Hepatocyte (in vitro differentiated cells): ENCODE measurements around the gene PHKG1. TPM values are rescaled to one million over a fixed set of nuclear protein-coding genes. Genes with fewer than 3 reads are reported as not detected.
"Not testable (repeated sequence)": the region's sequence is repeated elsewhere in the genome, so short reads cannot be mapped to it uniquely, and the experiment has no call there.

Experiments
- DNase-seq: peaks from one replicate; pipeline ENCODE4 v3.0.0-alpha.2; 2016; ENCODE audit warnings: low spot score
- H2AFZ ChIP-seq: fragments of 200-600 bp; sonication (generic); 2 replicates; pipeline ENCODE4 v1.6.0; 2016; ENCODE audit warnings: antibody characterized with exemption, mild to moderate bottlenecking
- H3K27ac ChIP-seq: fragments of 200-600 bp; sonication (generic); 2 replicates; pipeline ENCODE4 v1.5.1; 2016; ENCODE audit warnings: mild to moderate bottlenecking
- H3K27me3 ChIP-seq: fragments of 200-600 bp; sonication (generic); 2 replicates; pipeline ENCODE4 v1.6.1; 2016
- H3K36me3 ChIP-seq: fragments of 200-600 bp; sonication (generic); replicated peaks from 2 replicates; pipeline ENCODE4 v1.5.1; 2016; ENCODE audit warnings: low read depth; ENCODE audit not compliant: insufficient read depth
- H3K4me1 ChIP-seq: fragments of 200-600 bp; sonication (generic); 2 replicates; pipeline ENCODE4 v1.5.1; 2016; ENCODE audit warnings: mild to moderate bottlenecking, moderate library complexity; ENCODE audit not compliant: insufficient read depth
- H3K4me2 ChIP-seq: fragments of 200-600 bp; sonication (generic); 2 replicates; pipeline ENCODE4 v1.6.0; 2016
- H3K4me3 ChIP-seq: fragments of 200-600 bp; sonication (generic); 2 replicates; pipeline ENCODE4 v1.5.1; 2016; ENCODE audit warnings: mild to moderate bottlenecking
- H3K79me2 ChIP-seq: fragments of 200-600 bp; sonication (generic); 2 replicates; pipeline ENCODE4 v1.6.0; 2017; ENCODE audit warnings: mild to moderate bottlenecking
- H3K9me2 ChIP-seq: fragments of 200-600 bp; sonication (generic); replicated peaks from 2 replicates; pipeline ENCODE4 v1.6.0; 2017; ENCODE audit warnings: mild to moderate bottlenecking; ENCODE audit not compliant: insufficient read depth
- H3K9me3 ChIP-seq: fragments of 200-600 bp; sonication (generic); 2 replicates; pipeline ENCODE4 v1.5.1; 2016; ENCODE audit warnings: low read depth, mild to moderate bottlenecking
- H4K20me1 ChIP-seq: fragments of 200-600 bp; sonication (generic); 2 replicates; pipeline ENCODE4 v1.6.0; 2016; ENCODE audit warnings: mild to moderate bottlenecking; ENCODE audit not compliant: insufficient read depth, poor library complexity, severe bottlenecking
- EZH2 ChIP-seq: fragments of 200-600 bp; sonication (generic); IDR thresholded peaks from 2 replicates; pipeline ENCODE4 v1.6.1; 2016; ENCODE audit warnings: antibody characterized with exemption, mild to moderate bottlenecking, borderline replicate concordance
- EZH2phosphoT487 ChIP-seq: fragments of 200-600 bp; sonication (generic); IDR thresholded peaks from one replicate; pipeline ENCODE4 v1.6.1; 2018; ENCODE audit warnings: antibody characterized with exemption, mild to moderate bottlenecking, low read depth, moderate library complexity; ENCODE audit not compliant: unreplicated experiment, severe bottlenecking
- WGBS: methylation state at CpG from one replicate; pipeline ENCODE4 v1.1.6; 2016; ENCODE audit warnings: low lambda C conversion rate; ENCODE audit errors: missing lambda C conversion rate; 5-methylcytosine and 5-hydroxymethylcytosine counted together
- polyA plus RNA-seq: library from polyadenylated mRNA; unstranded; fragments of >200 nt; fragmentation: Nextera tagmentation; extraction: Ambion mirVana; gene quantifications from 2 replicates; pipeline ENCODE4 v1.2.1, GENCODE V29; 2016
- total RNA-seq: library from RNA; depleted of rRNA; stranded (reverse); fragments of >200 nt; gene quantifications from 2 replicates; pipeline ENCODE4 v1.2.3, GENCODE V29; 2014
- TF ChIP-seq, protein P1 (sequence below): fragments of 200-600 bp; sonication (generic); IDR thresholded peaks from 2 replicates; pipeline ENCODE4 v1.5.1; 2016; ENCODE audit warnings: antibody characterized with exemption, mild to moderate bottlenecking; ENCODE audit not compliant: poor library complexity

Gene PHKG1
- total and polyA plus RNA-seq, 2 experiments from 2014 or later: 0.13 TPM; not detected in 1

GRCh38 chr7:56099653-56100052 lies 6.9 kb upstream of the PHKG1 start:
- H3K9me2 ChIP-seq: no peaks in the 10 kb centered on the region
- H3K27ac ChIP-seq: no peak overlapping the region
- H3K4me2 ChIP-seq: no peak overlapping the region
- no peak overlapping the region for H2AFZ ChIP-seq
- no peaks in the 10 kb centered on the region for H3K27me3 ChIP-seq
- DNase-seq: no peak
- H3K79me2 ChIP-seq: no peaks in the 10 kb centered on the region
- no peaks in the 10 kb centered on the region for H3K36me3 ChIP-seq
- H3K4me1 ChIP-seq: no peaks in the 10 kb centered on the region
- 79% methylated on average over 3 of the region's 3 CpGs for WGBS
- TF ChIP-seq, protein P1, sequence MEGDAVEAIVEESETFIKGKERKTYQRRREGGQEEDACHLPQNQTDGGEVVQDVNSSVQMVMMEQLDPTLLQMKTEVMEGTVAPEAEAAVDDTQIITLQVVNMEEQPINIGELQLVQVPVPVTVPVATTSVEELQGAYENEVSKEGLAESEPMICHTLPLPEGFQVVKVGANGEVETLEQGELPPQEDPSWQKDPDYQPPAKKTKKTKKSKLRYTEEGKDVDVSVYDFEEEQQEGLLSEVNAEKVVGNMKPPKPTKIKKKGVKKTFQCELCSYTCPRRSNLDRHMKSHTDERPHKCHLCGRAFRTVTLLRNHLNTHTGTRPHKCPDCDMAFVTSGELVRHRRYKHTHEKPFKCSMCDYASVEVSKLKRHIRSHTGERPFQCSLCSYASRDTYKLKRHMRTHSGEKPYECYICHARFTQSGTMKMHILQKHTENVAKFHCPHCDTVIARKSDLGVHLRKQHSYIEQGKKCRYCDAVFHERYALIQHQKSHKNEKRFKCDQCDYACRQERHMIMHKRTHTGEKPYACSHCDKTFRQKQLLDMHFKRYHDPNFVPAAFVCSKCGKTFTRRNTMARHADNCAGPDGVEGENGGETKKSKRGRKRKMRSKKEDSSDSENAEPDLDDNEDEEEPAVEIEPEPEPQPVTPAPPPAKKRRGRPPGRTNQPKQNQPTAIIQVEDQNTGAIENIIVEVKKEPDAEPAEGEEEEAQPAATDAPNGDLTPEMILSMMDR: no peak
- TF ChIP-seq EZH2 (no peak), EZH2phosphoT487 (no peak)
- H3K9me3 ChIP-seq: no peaks in the 10 kb centered on the region
- H3K4me3 ChIP-seq: no peak overlapping the region
- H4K20me1 ChIP-seq: no peaks in the 10 kb centered on the region

- not testable (repeated sequence) for H3K9me2 ChIP-seq, H3K36me3 ChIP-seq, H3K4me1 ChIP-seq, H3K79me2 ChIP-seq, H3K27ac ChIP-seq, H4K20me1 ChIP-seq, H3K9me3 ChIP-seq, DNase-seq, H3K4me3 ChIP-seq, H2AFZ ChIP-seq, H3K27me3 ChIP-seq, H3K4me2 ChIP-seq
- 98% methylated on average over 8 of the region's 8 CpGs for WGBS
Measured at GRCh38 chr7:56098187-56099008, 5.6 kb upstream of the PHKG1 start.

DNA sequence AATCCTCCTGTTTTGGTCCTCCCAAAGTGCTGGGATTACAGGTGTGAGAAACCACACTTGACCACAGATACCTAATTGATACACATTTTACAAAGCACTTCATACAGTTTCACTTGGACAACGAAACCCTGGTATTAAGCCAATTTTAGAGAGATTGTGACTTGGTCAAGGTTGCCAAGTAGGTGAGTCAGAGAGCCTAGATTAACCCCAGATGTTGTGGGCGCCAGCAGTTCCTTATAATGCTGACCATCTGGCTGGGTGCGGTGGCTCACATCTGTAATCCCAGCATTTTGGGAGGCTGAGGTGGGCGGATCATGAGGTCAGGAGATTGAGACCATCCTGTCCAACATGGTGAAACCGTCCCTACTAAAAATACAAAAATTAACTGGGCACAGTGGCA lies 4.9 kb upstream of the PHKG1 start:
- DNase-seq: no peak
- Histone ChIP-seq H3K27ac (no peak overlapping the region), H4K20me1 (no peaks in the 10 kb centered on the region), H3K9me2 (no peaks in the 10 kb centered on the region), H3K36me3 (no peaks in the 10 kb centered on the region), H3K27me3 (no peaks in the 10 kb centered on the region), H3K4me1 (no peaks in the 10 kb centered on the region), H3K9me3 (no peaks in the 10 kb centered on the region), H3K79me2 (no peaks in the 10 kb centered on the region), H3K4me3 (no peak overlapping the region), H2AFZ (no peak overlapping the region), H3K4me2 (no peak overlapping the region)
- no peak for TF ChIP-seq EZH2phosphoT487
- no peak for TF ChIP-seq EZH2
- TF ChIP-seq, protein P1: no peak
- 80% methylated on average over 5 of the region's 5 CpGs for WGBS

DNA sequence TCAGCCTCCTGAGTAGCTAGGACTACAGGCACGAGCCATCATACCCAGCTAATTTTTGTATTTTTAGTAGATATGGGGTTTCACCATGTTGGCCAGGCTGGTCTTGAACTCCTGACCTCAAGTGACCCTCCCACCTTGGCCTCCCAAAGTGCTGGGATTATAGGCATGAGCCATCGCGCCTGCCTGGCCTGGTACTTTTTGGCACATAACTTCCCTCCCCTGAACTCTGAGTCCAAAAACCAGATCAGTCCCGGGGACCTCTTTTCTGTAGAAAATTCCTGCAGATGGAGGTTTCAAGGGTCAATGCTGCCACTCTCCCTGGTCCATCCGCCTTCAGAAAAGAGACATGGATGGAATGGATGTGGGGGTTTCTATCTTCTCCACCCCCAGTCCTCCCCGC lies 364 bp downstream of the PHKG1 start:
- H3K36me3 ChIP-seq, H3K79me2 ChIP-seq, H3K4me2 ChIP-seq, H2AFZ ChIP-seq, H3K9me3 ChIP-seq, H3K27ac ChIP-seq, H4K20me1 ChIP-seq, H3K4me1 ChIP-seq, H3K4me3 ChIP-seq, DNase-seq, H3K9me2 ChIP-seq, H3K27me3 ChIP-seq: not testable (repeated sequence)
- 92% methylated on average over 6 of the region's 6 CpGs for WGBS
